ENCODE measurements around the gene IPCEF1.
"Not testable (repeated sequence)": the region's sequence is repeated elsewhere in the genome, so short reads cannot be mapped to it uniquely, and the experiment has no call there.

IPCEF1 gene

DNA sequence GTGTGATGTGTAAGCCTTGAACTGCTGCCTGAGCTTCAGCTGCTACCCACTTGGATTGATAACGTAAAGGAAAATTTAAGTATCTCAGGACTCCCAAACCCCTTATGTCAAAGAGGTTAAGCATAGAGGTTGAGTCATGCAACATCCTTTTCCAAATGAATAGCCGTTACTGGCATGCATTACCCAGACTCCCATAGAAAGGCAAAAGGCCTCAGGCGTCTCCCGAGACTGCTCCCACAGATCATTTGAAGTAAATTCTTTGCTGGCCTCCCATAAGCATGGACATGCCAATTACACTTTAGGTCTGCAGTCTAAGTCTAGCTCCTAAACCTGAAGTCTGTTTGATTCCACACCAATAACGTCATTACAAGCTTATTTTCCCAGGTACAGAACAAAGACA, 14.7 kb downstream of the IPCEF1 start:
- no peaks in the 10 kb centered on the region for H3K9me3 Mint-ChIP-seq
- H3K4me1 Mint-ChIP-seq (ENCODE audit: low read depth in 2 of 2), result peaks cover 0 to 4% of the 10 kb centered on the region in 2 donors
- DNase-seq (no peak), ATAC-seq (replicated peaks) (no peak)
- peaks cover 10% of the 10 kb centered on the region in 2 donors for H3K27me3 Mint-ChIP-seq
- H3K4me3 Mint-ChIP-seq, result no peak overlapping the region
- H3K36me3 Mint-ChIP-seq (ENCODE audit: insufficient read depth), result no peaks in the 10 kb centered on the region
- H3K27ac Mint-ChIP-seq, result no peak overlapping the region

DNA sequence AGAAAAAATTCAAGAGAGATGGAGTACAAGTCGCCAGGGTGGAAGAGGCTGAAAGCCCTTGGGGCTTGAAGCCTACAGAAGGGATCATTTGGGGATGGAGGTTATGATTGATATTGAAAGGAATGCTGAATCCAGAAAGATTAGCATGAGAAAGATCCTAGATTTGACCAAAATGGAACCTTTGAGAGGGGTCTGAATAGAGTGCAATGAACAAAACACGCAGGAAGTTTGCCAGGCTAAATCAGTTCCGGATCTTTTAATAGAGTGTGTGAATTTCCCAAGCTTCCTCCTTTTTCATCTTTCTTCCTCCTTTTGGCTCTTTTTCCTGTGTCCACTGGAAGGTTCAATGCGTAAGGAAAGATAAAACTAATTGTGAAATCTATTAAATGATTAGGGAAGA, 15.3 kb downstream of the IPCEF1 start:
- Mint-ChIP-seq H3K27ac (no peak overlapping the region), H3K4me1 (ENCODE audit: low read depth in 2 of 2) (peaks cover 0 to 4% of the 10 kb centered on the region in 2 donors), H3K9me3 (no peaks in the 10 kb centered on the region), H3K27me3 (peaks cover 10% of the 10 kb centered on the region in 2 donors), H3K36me3 (ENCODE audit: insufficient read depth) (no peaks in the 10 kb centered on the region), H3K4me3 (no peak overlapping the region)
- ATAC-seq (replicated peaks) (no peak), DNase-seq (no peak)

DNA sequence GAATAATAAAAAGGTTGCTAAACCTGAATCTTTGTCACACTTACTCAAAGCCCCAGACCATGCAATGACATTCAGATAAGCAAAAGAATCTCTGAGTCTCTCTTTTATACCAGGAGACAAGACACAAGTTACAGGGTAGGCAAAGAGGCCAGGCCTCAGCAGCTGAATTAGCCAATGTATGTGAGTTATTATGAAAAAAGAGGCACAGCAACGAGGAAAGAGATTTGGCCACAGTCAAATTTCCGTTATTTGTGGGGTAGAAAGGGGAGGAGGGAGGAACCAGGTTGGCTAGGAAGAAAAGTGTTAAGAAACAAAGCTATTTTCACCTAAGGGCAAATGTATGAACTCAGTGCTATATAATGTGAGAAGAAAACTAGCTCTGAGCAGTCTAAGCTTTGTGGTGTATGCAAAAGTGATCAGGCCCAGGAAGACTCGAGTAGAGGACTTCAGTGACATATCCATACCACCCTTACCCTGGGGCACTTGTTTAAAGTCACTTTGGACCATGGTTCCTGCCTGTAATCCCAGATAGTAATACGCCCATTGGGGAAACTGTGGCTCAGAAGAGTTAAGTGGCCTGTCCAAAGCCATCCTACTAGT, 19.1 kb downstream of the IPCEF1 start:
- H3K27ac Mint-ChIP-seq, result no peak overlapping the region
- no peak overlapping the region for H3K4me3 Mint-ChIP-seq
- no peak for ATAC-seq (replicated peaks)

DNA sequence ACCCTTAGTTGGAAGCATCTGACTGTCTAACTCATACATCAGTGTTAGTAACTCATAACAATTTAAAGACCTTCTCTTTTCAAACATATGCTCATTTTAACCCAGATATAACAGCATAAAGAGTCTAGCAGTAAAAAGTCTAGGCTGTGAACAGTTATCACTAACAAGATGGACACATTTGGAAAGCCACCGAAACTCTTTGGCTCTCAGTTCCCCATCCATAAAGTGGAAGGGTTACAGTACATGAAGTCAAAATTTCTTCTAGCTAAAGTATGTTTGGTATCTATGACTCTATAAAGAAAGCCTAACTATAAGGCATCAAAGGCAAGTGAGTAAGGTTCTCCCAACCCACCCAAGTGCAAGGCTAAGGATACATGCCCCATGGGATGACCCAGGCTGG, 22.5 kb downstream of the IPCEF1 start:
- not testable (repeated sequence) for ATAC-seq (replicated peaks); H3K36me3 Mint-ChIP-seq (ENCODE audit: insufficient read depth); H3K27me3 Mint-ChIP-seq; H3K4me3 Mint-ChIP-seq; H3K4me1 Mint-ChIP-seq (ENCODE audit: low read depth in 2 of 2); DNase-seq; H3K27ac Mint-ChIP-seq; H3K9me3 Mint-ChIP-seq

More for the DNA sequence above, 19.1 kb downstream of the IPCEF1 start:
- peaks cover 0 to 4% of the 10 kb centered on the region in 2 donors for H3K4me1 Mint-ChIP-seq (ENCODE audit: low read depth in 2 of 2)
- no peak for DNase-seq
- peaks cover 0 to under 1% of the 10 kb centered on the region in 2 donors for H3K27me3 Mint-ChIP-seq
- no peaks in the 10 kb centered on the region for H3K36me3 Mint-ChIP-seq (ENCODE audit: insufficient read depth)
- H3K9me3 Mint-ChIP-seq, result no peaks in the 10 kb centered on the region

DNA sequence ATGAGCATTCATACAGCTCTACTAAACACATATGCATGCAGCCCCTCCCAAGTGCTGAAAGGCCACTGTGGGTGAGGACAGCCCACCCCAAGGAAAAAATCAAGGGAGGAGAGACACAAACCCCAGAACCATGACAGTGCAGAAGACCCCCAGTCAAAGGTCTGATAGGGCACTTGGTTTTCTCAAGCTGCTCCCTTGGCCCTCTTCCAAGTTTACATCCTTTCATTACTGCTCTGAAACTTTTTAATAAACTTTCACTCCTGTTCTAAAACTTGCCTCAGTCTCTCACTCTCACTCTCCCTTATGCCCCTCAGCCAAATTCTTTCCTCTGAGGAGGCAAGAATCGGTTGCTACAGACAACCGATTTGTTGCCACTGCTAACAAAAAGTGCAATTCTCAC, 24.9 kb downstream of the IPCEF1 start:
- no peak for ATAC-seq (replicated peaks)
- no peak overlapping the region for H3K27ac Mint-ChIP-seq
- H3K27me3 Mint-ChIP-seq, result peaks cover 0 to 8% of the 10 kb centered on the region in 2 donors
- no peak overlapping the region for H3K4me3 Mint-ChIP-seq
- H3K4me1 Mint-ChIP-seq (ENCODE audit: low read depth in 2 of 2), result peaks cover 2 to 7% of the 10 kb centered on the region in 2 donors
- H3K36me3 Mint-ChIP-seq (ENCODE audit: insufficient read depth), result no peaks in the 10 kb centered on the region
- DNase-seq, result no peak
- H3K9me3 Mint-ChIP-seq, result no peaks in the 10 kb centered on the region

DNA sequence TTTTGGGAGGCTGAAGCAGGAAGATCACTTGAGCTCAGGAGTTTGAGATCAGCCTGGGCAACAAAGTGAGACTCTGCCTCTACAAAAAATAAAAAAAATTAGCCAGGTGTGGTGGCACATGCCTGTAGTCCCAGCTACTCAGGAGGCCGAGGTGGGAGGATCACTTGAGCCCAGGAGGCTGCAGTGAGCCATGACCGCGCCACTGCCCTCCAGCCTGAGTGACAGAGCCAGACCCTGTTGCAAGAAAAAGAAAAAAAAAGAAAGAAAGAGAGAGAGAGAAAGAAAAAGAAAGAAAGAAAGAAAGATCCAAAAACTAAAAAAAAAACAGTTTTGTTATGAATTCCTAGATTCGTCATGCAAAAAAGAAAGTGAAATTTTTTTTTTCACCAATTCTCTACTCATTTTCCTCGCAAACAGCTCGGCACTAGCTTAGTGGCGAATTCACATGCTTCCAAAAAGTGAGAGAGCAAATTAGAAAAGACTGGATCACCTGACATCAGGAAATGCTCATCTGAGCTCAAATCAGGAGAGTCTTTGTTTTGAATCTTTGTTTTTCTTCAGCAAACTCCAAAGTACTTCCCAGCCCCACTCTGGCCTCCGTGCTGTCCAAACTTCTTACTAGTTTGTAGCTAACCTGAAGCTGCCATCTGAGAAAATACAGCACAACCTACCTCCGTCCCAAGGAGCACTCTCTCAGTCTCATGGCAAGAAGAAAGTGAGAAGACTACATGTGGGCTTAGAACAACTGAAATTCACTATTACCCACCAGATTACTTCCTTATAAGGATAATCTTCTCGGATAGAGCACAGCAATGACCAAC, 27.0 kb downstream of the IPCEF1 start:
- Mint-ChIP-seq H3K4me1 (ENCODE audit: low read depth in 2 of 2) (peaks cover 2 to 7% of the 10 kb centered on the region in 2 donors), H3K4me3 (peak overlapping the region in 1 of 2 donors; percentile 23), H3K27ac (peak overlapping the region in 1 of 2 donors; percentile 80), H3K36me3 (ENCODE audit: insufficient read depth) (no peaks in the 10 kb centered on the region), H3K27me3 (peaks cover 0 to 8% of the 10 kb centered on the region in 2 donors), H3K9me3 (no peaks in the 10 kb centered on the region)
- ATAC-seq (replicated peaks), result no peak
- DNase-seq, result no peak

DNA sequence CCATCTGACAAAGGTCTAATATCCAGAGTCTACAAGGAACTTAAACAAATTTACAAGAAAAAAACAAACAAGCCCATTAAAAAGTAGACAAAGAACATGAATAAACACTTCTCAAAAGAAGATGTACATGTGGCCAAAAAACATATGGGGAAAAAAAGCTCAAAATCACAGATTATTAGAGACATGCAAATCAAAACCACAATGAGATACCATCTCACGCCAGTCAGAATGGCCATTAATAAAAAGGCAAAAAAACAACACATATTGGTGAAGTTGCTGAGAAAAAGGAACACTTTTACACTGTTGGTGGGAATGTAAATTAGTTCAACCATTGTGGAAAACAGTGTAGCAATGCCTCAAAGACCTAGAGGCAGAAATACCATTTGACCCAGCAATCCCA, 29.3 kb downstream of the IPCEF1 start:
- DNase-seq; H3K27ac Mint-ChIP-seq; H3K36me3 Mint-ChIP-seq (ENCODE audit: insufficient read depth); H3K4me1 Mint-ChIP-seq (ENCODE audit: low read depth in 2 of 2); H3K4me3 Mint-ChIP-seq; H3K27me3 Mint-ChIP-seq; H3K9me3 Mint-ChIP-seq; ATAC-seq (replicated peaks): not testable (repeated sequence)

DNA sequence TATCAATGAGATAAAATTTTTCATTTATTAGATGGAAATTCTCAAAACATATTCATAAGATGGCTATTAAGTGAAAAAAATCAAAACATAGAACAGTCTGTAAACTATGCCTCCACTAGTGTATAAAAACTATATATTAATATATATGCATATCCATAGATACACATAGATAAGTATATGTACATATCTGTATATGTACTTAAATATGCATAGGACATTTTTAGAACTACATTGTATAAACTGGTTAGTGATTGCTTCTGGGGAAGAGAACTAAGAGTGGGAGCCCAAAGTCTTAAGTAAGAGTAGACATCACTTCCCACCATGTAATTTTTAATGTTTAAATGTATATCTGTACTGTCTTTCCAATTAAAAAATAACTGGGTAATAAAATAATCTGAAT, 31.5 kb downstream of the IPCEF1 start:
- Mint-ChIP-seq H3K27ac (no peak overlapping the region), H3K4me3 (no peak overlapping the region), H3K27me3 (no peaks in the 10 kb centered on the region), H3K9me3 (no peaks in the 10 kb centered on the region), H3K36me3 (ENCODE audit: insufficient read depth) (no peaks in the 10 kb centered on the region), H3K4me1 (ENCODE audit: low read depth in 2 of 2) (peaks cover 2 to 7% of the 10 kb centered on the region in 2 donors)
- DNase-seq (no peak), ATAC-seq (replicated peaks) (no peak)

DNA sequence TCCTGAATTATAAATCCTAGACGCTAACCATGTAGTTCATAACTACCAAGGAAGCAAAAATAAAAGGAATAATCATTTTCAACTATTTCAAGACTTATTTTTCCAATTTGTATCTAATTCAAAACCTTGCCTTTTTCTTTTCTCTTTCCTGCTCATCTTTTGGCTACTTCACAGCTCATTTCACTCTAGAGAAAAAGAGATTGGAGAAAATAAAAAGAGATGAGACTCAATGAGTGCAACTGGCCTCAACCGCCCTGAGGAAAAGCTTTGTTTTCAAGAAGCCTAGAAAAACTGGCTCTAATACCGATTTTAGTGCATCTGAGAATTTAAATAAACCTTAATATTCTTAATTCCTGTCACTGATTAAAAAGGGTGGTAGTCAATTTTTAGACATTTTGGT, 36.4 kb downstream of the IPCEF1 start:
- H3K4me3 Mint-ChIP-seq, result no peak overlapping the region
- DNase-seq (no peak), ATAC-seq (replicated peaks) (no peak)
- H3K27me3 Mint-ChIP-seq, result peaks cover 26 to 32% of the 10 kb centered on the region in 2 donors
- no peaks in the 10 kb centered on the region for H3K36me3 Mint-ChIP-seq (ENCODE audit: insufficient read depth)
- no peaks in the 10 kb centered on the region for H3K9me3 Mint-ChIP-seq
- H3K27ac Mint-ChIP-seq, result no peak overlapping the region
- no peaks in the 10 kb centered on the region for H3K4me1 Mint-ChIP-seq (ENCODE audit: low read depth in 2 of 2)

DNA sequence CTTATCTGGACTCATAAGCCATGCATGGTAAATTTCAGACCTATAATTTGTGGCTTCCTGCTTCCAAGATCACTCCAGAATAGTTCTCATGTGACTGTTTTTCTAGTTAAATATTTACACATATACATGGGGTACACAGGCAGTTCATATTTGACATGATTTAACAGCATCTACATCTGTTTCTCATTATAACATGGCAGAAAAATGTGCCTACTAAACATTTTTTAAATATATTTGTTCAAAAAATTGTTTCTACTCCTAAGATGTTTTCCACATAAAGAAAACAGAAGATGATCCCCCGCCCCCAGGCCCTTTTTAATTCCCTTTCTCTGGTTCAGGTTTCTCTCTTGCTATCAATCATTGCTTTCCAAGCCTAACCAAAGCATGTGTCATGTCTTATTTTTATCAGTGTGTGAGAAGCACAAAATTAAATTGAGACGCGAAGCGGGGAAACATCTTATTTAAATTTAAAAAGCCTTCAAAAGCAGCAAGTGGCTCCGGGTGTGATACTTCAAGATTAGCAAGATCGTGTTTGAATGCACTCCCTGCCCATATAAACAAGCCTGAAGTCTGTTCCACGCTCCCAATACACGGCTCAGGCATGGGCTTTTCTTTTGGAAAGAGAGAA, 37.3 kb downstream of the IPCEF1 start:
- Mint-ChIP-seq H3K4me3 (no peak overlapping the region), H3K27ac (no peak overlapping the region), H3K9me3 (no peaks in the 10 kb centered on the region), H3K27me3 (peaks cover 29 to 38% of the 10 kb centered on the region in 2 donors), H3K4me1 (ENCODE audit: low read depth in 2 of 2) (no peaks in the 10 kb centered on the region), H3K36me3 (ENCODE audit: insufficient read depth) (no peaks in the 10 kb centered on the region)
- DNase-seq (no peak), ATAC-seq (replicated peaks) (no peak)

DNA sequence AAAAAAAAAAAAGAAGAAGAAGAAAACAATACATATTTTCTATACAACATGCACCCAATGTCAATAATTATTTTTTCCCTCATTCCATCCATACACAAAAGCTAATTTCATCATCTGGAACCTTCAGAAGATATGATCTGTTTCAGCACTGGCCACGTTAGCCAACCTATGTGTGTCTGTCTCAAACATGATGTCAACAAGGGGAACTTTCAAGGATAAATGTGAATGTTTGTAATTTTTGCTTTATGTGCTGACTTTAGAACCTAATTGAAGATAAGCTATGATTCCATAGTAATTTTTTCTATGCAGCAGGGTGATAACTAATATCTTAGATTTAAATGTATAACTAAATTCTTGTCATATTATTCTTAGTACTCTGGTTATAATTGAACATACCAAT, 37.9 kb downstream of the IPCEF1 start:
- ATAC-seq (replicated peaks), result no peak
- no peaks in the 10 kb centered on the region for H3K36me3 Mint-ChIP-seq (ENCODE audit: insufficient read depth)
- H3K4me3 Mint-ChIP-seq, result no peak overlapping the region
- peaks cover 29 to 38% of the 10 kb centered on the region in 2 donors for H3K27me3 Mint-ChIP-seq
- H3K4me1 Mint-ChIP-seq (ENCODE audit: low read depth in 2 of 2), result no peaks in the 10 kb centered on the region
- no peaks in the 10 kb centered on the region for H3K9me3 Mint-ChIP-seq
- no peak for DNase-seq
- H3K27ac Mint-ChIP-seq, result no peak overlapping the region

DNA sequence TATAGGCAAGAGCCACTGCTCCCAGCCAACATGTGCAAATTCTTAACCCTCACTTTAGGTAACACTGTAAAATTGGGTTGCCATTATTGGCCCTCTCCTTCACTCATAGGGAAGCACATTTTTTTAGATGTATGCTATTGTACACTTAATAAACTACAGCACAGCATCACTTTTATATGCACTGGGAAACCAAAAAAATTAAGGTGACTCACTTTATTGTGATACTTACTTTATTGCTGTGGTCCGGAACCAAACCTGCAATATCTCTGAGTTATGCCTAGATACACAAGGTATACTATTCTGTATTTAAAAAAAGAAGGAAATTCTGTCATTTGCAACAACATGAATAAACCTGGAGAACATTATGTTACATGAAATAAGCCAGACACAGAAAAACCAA, 40.5 kb downstream of the IPCEF1 start:
- Mint-ChIP-seq H3K4me1 (ENCODE audit: low read depth in 2 of 2) (no peaks in the 10 kb centered on the region), H3K4me3 (no peak overlapping the region), H3K9me3 (peaks cover 0 to under 1% of the 10 kb centered on the region in 2 donors), H3K27ac (no peak overlapping the region), H3K27me3 (peaks cover 41 to 48% of the 10 kb centered on the region in 2 donors), H3K36me3 (ENCODE audit: insufficient read depth) (no peaks in the 10 kb centered on the region)
- no peak for ATAC-seq (replicated peaks)
- DNase-seq, result no peak

DNA sequence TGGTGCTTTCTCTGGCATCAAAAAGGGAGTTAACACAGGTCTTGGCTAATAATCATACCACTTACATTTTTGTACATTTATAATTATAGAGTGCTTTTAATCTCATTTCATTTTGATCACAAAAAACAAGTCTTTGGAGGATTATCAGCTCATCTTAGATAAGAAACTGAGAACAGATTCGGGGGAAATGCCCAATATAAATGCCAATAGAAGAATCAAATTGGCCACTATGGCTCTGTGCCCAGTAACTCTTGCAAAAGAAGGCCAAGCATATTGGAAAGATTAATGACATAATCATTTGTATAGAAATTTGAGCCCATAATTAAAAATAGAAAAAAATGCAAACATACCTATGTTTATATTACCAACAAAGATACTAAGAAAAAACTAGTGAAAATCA, 42.5 kb downstream of the IPCEF1 start:
- Mint-ChIP-seq H3K4me1 (ENCODE audit: low read depth in 2 of 2) (no peaks in the 10 kb centered on the region), H3K9me3 (peaks cover 0 to 2% of the 10 kb centered on the region in 2 donors), H3K27me3 (peaks cover 55 to 58% of the 10 kb centered on the region in 2 donors), H3K27ac (no peak overlapping the region), H3K36me3 (ENCODE audit: insufficient read depth) (no peaks in the 10 kb centered on the region), H3K4me3 (no peak overlapping the region)
- DNase-seq (no peak), ATAC-seq (replicated peaks) (no peak)

DNA sequence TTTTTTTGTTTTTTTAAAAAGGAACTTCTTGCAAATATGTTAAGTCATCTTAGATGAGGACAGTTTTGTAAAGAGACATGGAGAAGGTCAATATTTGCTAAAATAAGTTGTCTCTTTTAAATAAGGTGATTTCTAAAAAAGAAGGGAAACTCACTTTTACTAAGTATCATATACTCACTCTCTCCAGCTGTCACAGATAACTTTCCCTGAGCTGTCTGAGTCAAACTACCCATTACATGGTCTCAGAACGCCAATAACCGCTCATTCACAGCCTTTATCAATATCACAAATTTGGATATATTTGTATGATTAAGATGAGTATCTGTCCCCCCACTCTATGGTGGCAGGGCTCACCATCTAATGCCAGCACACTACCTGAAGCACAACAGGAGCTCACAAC, 47.6 kb downstream of the IPCEF1 start:
- H3K27ac Mint-ChIP-seq, result no peak overlapping the region
- ATAC-seq (replicated peaks) (no peak), DNase-seq (no peak)
- peaks cover 46 to 47% of the 10 kb centered on the region in 2 donors for H3K27me3 Mint-ChIP-seq
- H3K9me3 Mint-ChIP-seq, result peaks cover 0 to 2% of the 10 kb centered on the region in 2 donors
- no peaks in the 10 kb centered on the region for H3K36me3 Mint-ChIP-seq (ENCODE audit: insufficient read depth)
- H3K4me3 Mint-ChIP-seq, result no peak overlapping the region
- H3K4me1 Mint-ChIP-seq (ENCODE audit: low read depth in 2 of 2), result no peaks in the 10 kb centered on the region

All from effector memory CD8-positive, alpha-beta T cell (primary cell).